Measurements from ENCODE around the gene ACTA2.

DNA sequence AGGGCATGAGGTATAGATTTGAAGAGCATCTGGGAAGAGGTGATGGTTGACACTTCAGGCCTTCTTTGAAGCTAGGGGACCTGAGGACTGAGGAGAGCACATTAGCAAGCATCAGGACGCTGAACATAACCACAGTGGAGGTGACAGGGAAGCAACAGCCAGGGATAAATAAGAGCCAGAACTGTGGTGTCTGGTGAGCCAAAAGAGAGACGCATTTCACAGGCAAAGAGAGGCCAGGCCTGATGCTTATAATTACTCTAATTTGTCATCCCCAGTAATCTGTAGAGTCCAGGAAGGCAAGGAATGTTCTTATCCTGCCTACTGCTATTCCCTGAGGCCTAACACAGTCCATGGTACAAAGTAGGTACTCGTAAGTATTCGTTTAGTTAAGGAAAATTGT is 27.7 kb upstream of the ACTA2 start:
- TF ChIP-seq, protein P1, sequence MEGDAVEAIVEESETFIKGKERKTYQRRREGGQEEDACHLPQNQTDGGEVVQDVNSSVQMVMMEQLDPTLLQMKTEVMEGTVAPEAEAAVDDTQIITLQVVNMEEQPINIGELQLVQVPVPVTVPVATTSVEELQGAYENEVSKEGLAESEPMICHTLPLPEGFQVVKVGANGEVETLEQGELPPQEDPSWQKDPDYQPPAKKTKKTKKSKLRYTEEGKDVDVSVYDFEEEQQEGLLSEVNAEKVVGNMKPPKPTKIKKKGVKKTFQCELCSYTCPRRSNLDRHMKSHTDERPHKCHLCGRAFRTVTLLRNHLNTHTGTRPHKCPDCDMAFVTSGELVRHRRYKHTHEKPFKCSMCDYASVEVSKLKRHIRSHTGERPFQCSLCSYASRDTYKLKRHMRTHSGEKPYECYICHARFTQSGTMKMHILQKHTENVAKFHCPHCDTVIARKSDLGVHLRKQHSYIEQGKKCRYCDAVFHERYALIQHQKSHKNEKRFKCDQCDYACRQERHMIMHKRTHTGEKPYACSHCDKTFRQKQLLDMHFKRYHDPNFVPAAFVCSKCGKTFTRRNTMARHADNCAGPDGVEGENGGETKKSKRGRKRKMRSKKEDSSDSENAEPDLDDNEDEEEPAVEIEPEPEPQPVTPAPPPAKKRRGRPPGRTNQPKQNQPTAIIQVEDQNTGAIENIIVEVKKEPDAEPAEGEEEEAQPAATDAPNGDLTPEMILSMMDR (IDR thresholded peaks at IDR 0.05): no peak
- TF ChIP-seq POLR2AphosphoS5 (IDR thresholded peaks at IDR 0.05): peak; percentile 42
- peak in 1 of 2 donors; percentile 23 for TF ChIP-seq POLR2A (IDR thresholded peaks at IDR 0.05)
- TF ChIP-seq EP300 (IDR thresholded peaks at IDR 0.05): no peak
